UCSD-AML1 (cell line): ENCODE data around the gene SPIN4.
"Not testable (repeated sequence)": the region's sequence is repeated elsewhere in the genome, so short reads cannot be mapped to it uniquely, and the experiment has no call there.

Source experiments
- DNase-seq: peaks from one replicate; lab custom pipeline; 2025; ENCODE audit not compliant: unreplicated experiment; lab: John Stamatoyannopoulos, UW

Gene SPIN4

DNA sequence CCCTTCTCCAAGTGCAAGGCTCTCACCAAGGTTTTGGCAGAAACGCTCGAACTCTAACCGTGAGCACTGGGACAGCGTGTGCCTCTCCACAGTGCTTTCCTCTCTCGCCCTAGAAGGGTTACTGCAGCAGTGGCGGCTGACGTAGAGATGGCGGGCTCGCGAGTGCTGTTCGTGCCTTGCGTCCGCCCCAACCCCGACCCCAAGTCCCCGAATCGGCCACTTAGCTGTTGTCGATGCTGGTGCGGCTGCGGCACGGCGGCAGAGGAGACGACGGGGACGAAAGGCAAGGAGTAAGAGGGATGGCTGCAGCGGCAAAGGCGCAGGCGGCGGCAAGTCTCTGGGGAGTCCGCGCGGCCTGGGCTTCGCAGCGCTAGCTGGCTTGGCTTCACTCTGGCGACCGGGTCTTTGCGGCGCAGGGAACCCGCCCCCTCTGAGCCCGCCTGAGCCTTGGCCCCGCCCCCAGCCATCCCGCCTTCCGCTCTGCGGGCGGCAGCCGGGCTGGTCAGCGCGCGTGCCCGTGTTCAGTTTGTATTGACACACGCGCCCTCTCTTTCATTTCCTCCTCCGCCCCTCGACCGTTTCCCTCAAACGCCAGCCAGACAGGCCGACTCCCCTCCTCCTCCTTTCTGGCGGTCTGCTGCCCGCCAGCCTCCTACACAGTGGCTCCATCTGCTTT is at the start of gene SPIN4:
TSS of gene SPIN4 (minus strand) at position 392 of the 676 bp plus-strand sequence. CDS start 513 bp downstream, outside the sequence.
- DNase-seq: peak; percentile 89

DNA sequence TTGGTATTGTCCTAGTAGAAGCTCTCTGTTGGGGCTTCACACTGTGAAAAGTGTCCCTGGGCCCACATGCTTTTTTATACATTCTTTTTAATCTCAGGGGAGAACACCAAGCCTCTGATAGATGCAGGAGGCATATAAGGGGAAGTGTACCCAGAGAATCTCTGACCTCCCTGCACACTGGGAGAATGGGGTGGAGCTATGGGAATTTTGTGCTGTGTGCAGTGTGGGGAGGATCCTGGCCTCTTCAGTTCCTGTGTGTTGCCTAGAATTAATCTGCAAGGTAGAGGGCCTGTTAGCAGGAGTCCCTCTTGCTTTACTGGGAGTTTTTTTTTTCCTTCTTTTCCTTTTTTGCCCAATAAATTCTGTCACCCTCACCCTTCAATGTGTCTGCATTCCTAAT is 49.2 kb upstream of the SPIN4 start:
- no peak for DNase-seq

DNA sequence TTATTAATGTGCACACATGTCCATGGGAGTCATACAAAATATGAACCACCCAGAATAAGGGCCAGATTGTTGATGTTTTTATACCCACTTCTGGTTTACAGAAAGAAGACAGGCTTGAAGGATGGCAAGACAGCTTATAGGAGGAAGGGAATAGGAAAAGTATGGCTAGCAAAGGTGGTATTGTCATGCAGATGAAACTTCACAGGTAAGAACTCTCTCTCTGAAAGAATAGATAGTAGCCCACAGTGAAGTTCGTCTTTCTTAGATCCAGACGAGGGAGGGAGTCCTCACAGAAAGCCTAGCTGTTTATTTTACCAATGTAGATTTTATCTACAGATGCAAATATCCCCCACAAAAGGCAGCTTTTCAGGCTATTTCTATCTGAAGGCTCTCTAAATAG is 43.7 kb upstream of the SPIN4 start:
- no peak for DNase-seq

DNA sequence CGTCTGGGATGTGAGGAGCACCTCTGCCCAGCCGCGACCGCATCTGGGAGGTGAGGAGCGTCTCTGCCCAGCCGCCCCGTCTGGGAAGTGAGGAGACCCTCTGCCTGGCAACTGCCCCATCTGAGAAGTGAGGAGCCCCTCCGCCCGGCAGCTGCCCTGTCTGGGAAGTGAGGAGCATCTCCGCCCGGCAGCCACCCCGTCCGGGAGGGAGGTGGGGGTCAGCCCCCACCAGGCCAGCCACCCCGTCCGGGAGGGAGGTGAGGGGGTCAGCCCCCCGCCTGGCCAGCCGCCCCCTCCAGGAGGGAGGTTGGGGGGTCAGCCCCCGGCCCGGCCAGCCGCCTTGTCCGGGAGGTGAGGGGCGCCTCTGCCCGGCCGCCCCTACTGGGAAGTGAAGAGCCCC is 42.0 kb upstream of the SPIN4 start:
- not testable (repeated sequence) for DNase-seq

DNA sequence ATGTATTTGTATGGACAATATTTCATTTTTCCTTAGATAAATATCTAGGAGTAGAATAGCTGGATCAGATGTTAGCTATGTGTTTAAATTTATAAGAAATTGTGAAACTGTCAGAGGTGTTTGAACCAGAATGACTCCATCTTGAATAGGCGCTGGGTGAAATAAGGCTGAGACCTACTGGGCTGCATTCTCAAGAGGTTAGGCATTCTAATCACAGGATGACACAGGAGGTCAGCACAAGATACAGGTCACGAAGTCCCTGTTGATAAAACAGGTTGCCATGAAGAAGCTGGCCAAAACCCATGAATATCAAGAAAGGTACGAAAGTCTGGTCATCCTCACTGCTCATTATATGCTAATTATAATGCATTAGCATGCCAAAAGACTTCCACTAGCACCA is 36.3 kb upstream of the SPIN4 start:
- no peak for DNase-seq

DNA sequence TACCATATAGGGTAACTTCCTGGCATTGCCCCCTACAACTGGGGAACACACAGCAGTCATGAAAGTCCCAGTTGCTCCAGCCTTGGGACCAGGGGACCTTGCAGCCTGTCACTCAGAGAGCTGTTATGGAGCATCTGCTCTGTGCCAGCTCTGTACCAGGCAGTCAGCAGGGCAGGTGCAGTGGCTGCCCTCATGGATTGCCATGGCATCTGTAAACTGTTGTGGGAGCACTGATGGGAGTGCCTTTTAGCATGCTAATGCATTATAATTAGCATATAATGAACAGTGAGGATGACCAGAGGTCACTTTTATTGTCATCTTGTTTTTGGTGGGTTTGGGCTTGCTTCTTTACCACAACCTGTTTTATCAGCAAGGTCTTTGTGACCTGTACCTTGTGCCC is 33.1 kb upstream of the SPIN4 start:
- not testable (repeated sequence) for DNase-seq

- DNase-seq: not testable (repeated sequence)
These were observed 21.9 kb upstream of the SPIN4 start for GRCh38 chrX:63373012-63373411.

DNA sequence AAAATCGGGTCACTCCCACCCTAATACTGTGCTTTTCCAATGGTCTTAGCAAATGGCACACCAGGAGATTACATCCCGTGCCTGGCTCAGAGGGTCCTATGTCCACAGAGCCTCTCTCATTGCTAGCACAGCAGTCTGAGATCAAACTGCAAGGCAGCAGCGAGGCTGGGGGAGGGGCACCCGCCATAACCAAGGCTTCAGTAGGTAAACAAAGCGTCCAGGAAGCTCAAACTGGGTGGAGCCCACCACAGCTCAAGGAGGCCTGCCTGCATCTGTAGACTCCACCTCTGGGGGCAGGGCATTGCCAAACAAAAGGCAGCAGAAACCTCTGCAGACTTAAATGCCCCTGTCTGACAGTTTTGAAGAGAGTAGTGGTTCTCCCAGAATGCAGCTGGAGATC is 16.6 kb upstream of the SPIN4 start:
- not testable (repeated sequence) for DNase-seq

DNA sequence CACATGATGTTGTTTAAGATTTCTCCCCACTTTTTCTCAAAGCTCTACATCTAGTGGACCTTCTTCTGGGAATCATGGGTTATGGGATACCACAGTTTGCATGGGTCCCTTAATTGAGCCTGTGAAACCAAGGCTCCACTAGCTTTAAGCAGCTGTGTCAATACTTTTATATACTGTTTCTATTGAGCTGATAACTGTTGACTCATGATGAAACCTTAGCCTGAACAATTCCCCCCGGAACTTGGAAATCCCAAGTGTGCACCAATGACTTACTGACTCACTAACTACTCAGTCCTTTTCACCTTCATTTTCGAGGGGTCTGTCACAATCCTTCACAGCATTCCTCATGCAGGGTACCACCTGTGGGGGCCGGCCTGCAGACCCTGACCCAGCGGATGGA is 12.7 kb upstream of the SPIN4 start:
- DNase-seq: no peak

DNA sequence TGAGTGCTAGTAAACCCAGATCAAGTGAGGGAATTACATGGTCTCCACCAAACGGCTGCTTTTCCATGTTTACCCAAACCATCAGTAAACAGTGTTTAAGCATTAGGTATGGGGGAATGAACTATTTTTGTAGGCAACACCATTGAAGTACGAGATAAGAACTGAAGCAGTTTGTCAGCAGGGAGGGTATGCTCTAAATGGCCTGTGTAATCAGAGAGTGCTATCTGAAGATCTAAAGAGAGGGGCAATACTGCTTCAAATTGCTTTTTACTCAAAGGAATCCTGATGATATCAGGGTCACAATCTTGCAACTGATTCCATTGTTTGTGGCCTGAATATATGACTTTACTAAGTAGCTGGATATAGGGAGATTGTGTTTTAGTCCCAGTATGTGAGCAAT is 10.4 kb upstream of the SPIN4 start:
- DNase-seq: no peak

DNA sequence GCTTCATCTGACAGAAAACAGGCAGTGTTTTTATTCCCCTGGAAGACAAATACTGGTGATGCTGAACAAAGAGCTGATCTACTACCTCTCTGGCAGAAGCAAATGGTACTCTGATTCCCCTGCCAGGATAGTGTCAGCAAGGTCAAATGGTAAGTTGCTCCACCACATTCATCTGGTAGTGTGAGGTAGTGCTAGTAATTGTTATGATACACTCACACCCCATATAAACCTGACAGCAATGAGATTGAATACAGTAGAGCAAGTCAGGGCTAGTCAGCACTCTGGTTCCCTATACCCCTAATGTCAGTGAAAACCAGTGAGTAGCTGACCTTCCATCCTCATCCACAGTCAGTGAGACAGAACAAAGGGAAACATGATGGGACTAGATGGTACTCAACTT is 3.4 kb upstream of the SPIN4 start:
- DNase-seq: no peak

DNA sequence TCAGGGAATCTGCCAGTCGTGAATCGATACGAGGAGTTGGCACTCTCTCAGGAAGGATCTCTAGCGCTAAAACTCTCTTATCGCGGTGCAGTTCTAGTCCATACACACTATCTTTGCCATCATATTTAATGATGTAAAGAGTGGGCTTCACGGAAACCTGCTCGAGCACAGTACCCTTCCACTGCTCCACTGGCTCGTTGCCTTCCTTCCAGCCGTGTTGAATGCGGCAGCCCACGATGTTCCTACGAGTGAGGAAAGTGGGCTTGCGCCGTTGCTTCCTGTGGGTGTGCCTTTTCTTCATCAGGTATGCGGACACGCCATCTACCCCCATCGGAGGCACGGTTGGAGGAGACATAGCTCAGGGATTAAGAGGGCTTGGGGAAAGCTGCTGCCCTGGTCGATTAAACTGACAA is 661 bp downstream of the SPIN4 start:
- peak; percentile 41 for DNase-seq

- DNase-seq: no peak
These were observed 1.8 kb downstream of the SPIN4 start for GRCh38 chrX:63349307-63349706.

GRCh38 chrX:63330681-63331080 is 20.5 kb downstream of the SPIN4 start:
- no peak for DNase-seq

DNA sequence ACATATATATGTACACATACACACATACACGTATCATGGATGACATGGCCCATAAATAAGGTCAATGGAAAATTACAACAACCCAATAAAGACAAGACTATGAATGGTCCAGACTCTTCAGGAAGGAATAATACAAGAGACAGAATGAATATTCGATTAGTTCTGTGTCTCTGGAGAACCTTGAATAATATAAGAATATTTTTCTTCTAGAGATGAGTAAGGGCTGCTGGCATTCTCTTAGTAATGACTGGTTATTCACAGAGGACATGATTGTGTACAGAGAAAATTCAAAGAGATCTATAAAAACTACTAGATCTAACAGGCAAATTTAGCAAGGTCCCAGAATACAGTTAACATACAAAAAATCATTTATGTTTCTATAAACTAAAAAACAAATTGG is 23.3 kb downstream of the SPIN4 start:
- no peak for DNase-seq

GRCh38 chrX:63299596-63299995 is 51.5 kb downstream of the SPIN4 start:
- DNase-seq: no peak
